Thyroid gland (tissue), 4 donors: ENCODE measurements around the gene ACAD11.

Experiments
- CTCF ChIP-seq, 6 experiments: fragments of 200-600 bp in 3 of 6; fragments of 450-650 bp in 3 of 6; sonication (generic) in 3 of 6; IDR thresholded peaks; one replicate each; pipeline ENCODE4 v1.5.1; 2016 to 2019; ENCODE audit warnings: antibody characterized with exemption in 6 of 6, mild to moderate bottlenecking in 2 of 6, inconsistent platforms in 1 of 6, moderate library complexity in 1 of 6
- POLR2A ChIP-seq, 2 donors: fragments of 450-650 bp; IDR thresholded peaks; one replicate each; pipeline ENCODE4 v1.6.1; 2017; ENCODE audit warnings: antibody characterized with exemption in 2 of 2, mild to moderate bottlenecking in 2 of 2, moderate library complexity in 1 of 2

- TF ChIP-seq CTCF (IDR thresholded peaks at IDR 0.05) (no peak), POLR2A (IDR thresholded peaks at IDR 0.05) (no peak)
These were observed 6.9 kb downstream of the ACAD11 start for GRCh38 chr3:132652640-132653270.
